GM03348 (cell line): ENCODE measurements around the gene LPP.
A peak's percentile ranks its signal among the peaks of the same experiment; 100 is the strongest.
"Not testable (repeated sequence)": the region's sequence is repeated elsewhere in the genome, so short reads cannot be mapped to it uniquely, and the experiment has no call there.

ENCODE experiments used
- DNase-seq: peaks from one replicate; pipeline ENCODE4 v3.0.0; 2012; ENCODE audit warnings: low spot score

Gene LPP

GRCh38 chr3:188154014-188154808 is at the start of gene LPP:
Gene LPP (plus strand): TSS chr3:188154157. CDS start chr3:188406121, 251,964 bp downstream.
- peak; percentile 89 for DNase-seq

GRCh38 chr3:188106006-188106405 is 48.0 kb upstream of the LPP start:
- DNase-seq: no peak

- DNase-seq: no peak
Measured at GRCh38 chr3:188106454-188106853, 47.5 kb upstream of the LPP start.

GRCh38 chr3:188106887-188107830 is 46.8 kb upstream of the LPP start:
- DNase-seq: no peak

GRCh38 chr3:188108703-188109412 is 45.1 kb upstream of the LPP start:
- no peak for DNase-seq

- peak; percentile 10 for DNase-seq
Measured at GRCh38 chr3:188111002-188111584, 42.9 kb upstream of the LPP start.

- DNase-seq: no peak
Measured at GRCh38 chr3:188113756-188114155, 40.2 kb upstream of the LPP start.

- no peak for DNase-seq
Measured at GRCh38 chr3:188119846-188120245, 34.1 kb upstream of the LPP start.

GRCh38 chr3:188122571-188123169 is 31.3 kb upstream of the LPP start:
- no peak for DNase-seq

GRCh38 chr3:188123170-188123905 is 30.6 kb upstream of the LPP start:
- no peak for DNase-seq

GRCh38 chr3:188124184-188124583 is 29.8 kb upstream of the LPP start:
- DNase-seq: no peak

- no peak for DNase-seq
Measured at GRCh38 chr3:188125076-188125475, 28.9 kb upstream of the LPP start.

GRCh38 chr3:188126276-188126675 is 27.7 kb upstream of the LPP start:
- DNase-seq: peak; percentile 40

GRCh38 chr3:188126934-188127333 is 27.0 kb upstream of the LPP start:
- no peak for DNase-seq

- DNase-seq: no peak
Measured at GRCh38 chr3:188128905-188129304, 25.1 kb upstream of the LPP start.

GRCh38 chr3:188131023-188131422 is 22.9 kb upstream of the LPP start:
- DNase-seq: not testable (repeated sequence)

- DNase-seq: no peak
Measured at GRCh38 chr3:188133219-188133618, 20.7 kb upstream of the LPP start.

- no peak for DNase-seq
Measured at GRCh38 chr3:188133646-188134045, 20.3 kb upstream of the LPP start.

- no peak for DNase-seq
Measured at GRCh38 chr3:188134079-188134478, 19.9 kb upstream of the LPP start.

GRCh38 chr3:188134856-188135255 is 19.1 kb upstream of the LPP start:
- no peak for DNase-seq

- DNase-seq: no peak
Measured at GRCh38 chr3:188135271-188135670, 18.7 kb upstream of the LPP start.
